HCT116 (cell line): ENCODE measurements around the gene KIF7. TPM values are rescaled to one million over a fixed set of nuclear protein-coding genes. Genes with fewer than 3 reads are reported as not detected.

Experiments used
- ATAC-seq: fragments of 200-7000 bp; cut with Tn5 transposase; 2 replicates; pipeline ENCODE4 v1.9.1; 2020; ENCODE audit warnings: mild to moderate bottlenecking, moderate library complexity
- BruUV-seq: library from RNA; stranded (reverse); fragments of 400-500 nt; replicated peaks from 2 replicates; lab custom pipeline; 2021; lab: Mats Ljungman, UMichigan
- CTCF ChIA-PET: fragments of 300-600 bp; sonication (Branson Sonifier 250); formaldehyde crosslinking; loops from one replicate; lab custom pipeline; 2021; ENCODE audit warnings: antibody characterized with exemption; lab: Charles Lee
- POLR2A ChIA-PET: fragments of 300-600, 350-600 bp; sonication (Branson Sonifier 250); formaldehyde crosslinking; loops from one replicate; lab custom pipeline; 2021; ENCODE audit warnings: antibody characterized with exemption; lab: Charles Lee
- RAD21 ChIA-PET, 2 experiments: fragments of 300-600 bp; sonication (Branson Sonifier 250); formaldehyde crosslinking; loops; one replicate each; lab custom pipeline; 2023; ENCODE audit warnings: low total read pairs in 2 of 2; ENCODE audit not compliant: uncharacterized antibody in 2 of 2, unreplicated experiment in 2 of 2, low non-redundant PET in 1 of 2; lab: Charles Lee
- DNase-seq: peaks from one replicate; pipeline ENCODE4 v3.0.0-alpha.2; 2010; ENCODE audit warnings: low read depth, low spot score
- H2AFZ ChIP-seq: fragments of 200-600 bp; shearing (Covaris generic), sonication (generic); 2 replicates; pipeline ENCODE4 v1.6.1; 2017; ENCODE audit warnings: low read depth, mixed run types, mixed read lengths, antibody characterized with exemption, low read length; ENCODE audit not compliant: poor library complexity, severe bottlenecking
- H3K27ac ChIP-seq: 2 replicates; pipeline ENCODE4 v1.5.1; 2012; ENCODE audit warnings: low read depth, low read length
- H3K27me3 ChIP-seq: fragments of 200-600 bp; sonication (generic); 2 replicates; pipeline ENCODE4 v1.6.1; 2016; ENCODE audit warnings: mixed run types, low read length, mixed read lengths; ENCODE audit not compliant: insufficient read depth
- H3K36me3 ChIP-seq, 2 experiments: fragments of 200-500 bp in 1 of 2; fragments of 200-600 bp in 1 of 2; sonication (Bioruptor generic) in 1 of 2; sonication (generic) in 1 of 2; 2 replicates each; pipeline versions ENCODE4 v1.5.1 to v1.6.1; 2014 to 2016; ENCODE audit warnings: low read length in 2 of 2, inconsistent platforms in 1 of 2, mixed read lengths in 1 of 2, mixed run types in 1 of 2; ENCODE audit not compliant: insufficient read depth in 2 of 2, control insufficient read depth in 1 of 2
- H3K4me1 ChIP-seq, 2 experiments: fragments of 200-600 bp in 1 of 2; sonication (generic) in 1 of 2; 2 replicates each; pipeline versions ENCODE4 v1.5.1 to v1.6.1; 2012 to 2017; ENCODE audit warnings: low read length in 2 of 2, inconsistent platforms in 1 of 2, mild to moderate bottlenecking in 1 of 2, mixed read lengths in 1 of 2, mixed run types in 1 of 2, moderate library complexity in 1 of 2; ENCODE audit not compliant: insufficient read depth in 2 of 2, control insufficient read depth in 1 of 2
- H3K4me2 ChIP-seq: fragments of 200-600 bp; sonication (generic); 2 replicates; pipeline ENCODE4 v1.6.1; 2017; ENCODE audit warnings: mixed run types, low read length, mixed read lengths
- H3K4me3 ChIP-seq, 2 experiments: fragments of 200-600 bp in 1 of 2; sonication (generic) in 1 of 2; replicated peaks in 1 of 2; 2 replicates each; pipeline ENCODE4 v1.5.1; 2011 to 2016; ENCODE audit warnings: low read length in 2 of 2, control low read depth in 1 of 2, low read depth in 1 of 2, mild to moderate bottlenecking in 1 of 2, mixed read lengths in 1 of 2, mixed run types in 1 of 2
- H3K79me2 ChIP-seq: fragments of 200-600 bp; sonication (generic); 2 replicates; pipeline ENCODE4 v1.6.1; 2017; ENCODE audit warnings: mild to moderate bottlenecking, mixed run types, low read length, moderate library complexity, mixed read lengths; ENCODE audit not compliant: insufficient read depth
- H3K9ac ChIP-seq: fragments of 200-600 bp; sonication (generic); 2 replicates; pipeline ENCODE4 v1.6.1; 2016; ENCODE audit warnings: low read length, mixed read lengths
- H3K9me2 ChIP-seq: fragments of 200-600 bp; sonication (generic), shearing (Covaris generic); 2 replicates; pipeline ENCODE4 v1.6.1; 2017; ENCODE audit warnings: mixed run types, mild to moderate bottlenecking, moderate library complexity; ENCODE audit not compliant: insufficient read depth
- H3K9me3 ChIP-seq, 2 experiments: fragments of 200-500 bp in 1 of 2; fragments of 200-600 bp in 1 of 2; sonication (Bioruptor generic) in 1 of 2; sonication (generic) in 1 of 2; 2 replicates each; pipeline ENCODE4 v1.6.1; 2014 to 2017; ENCODE audit warnings: low read length in 2 of 2, mixed read lengths in 2 of 2, inconsistent platforms in 1 of 2, low read depth in 1 of 2, mild to moderate bottlenecking in 1 of 2, mixed run types in 1 of 2, moderate library complexity in 1 of 2; ENCODE audit not compliant: control insufficient read depth in 1 of 2, insufficient read depth in 1 of 2
- H4K20me1 ChIP-seq: fragments of 200-600 bp; sonication (generic), shearing (Covaris generic); 2 replicates; pipeline ENCODE4 v1.6.1; 2017; ENCODE audit warnings: mixed run types, mild to moderate bottlenecking, moderate library complexity; ENCODE audit not compliant: insufficient read depth
- CEBPB ChIP-seq: IDR thresholded peaks from 2 replicates; pipeline ENCODE4 v1.6.1; 2012; ENCODE audit warnings: low read depth
- EGR1 ChIP-seq: IDR thresholded peaks from 2 replicates; pipeline ENCODE4 v1.6.1; 2012; ENCODE audit warnings: low read depth
- EZH2phosphoT487 ChIP-seq: fragments of 200-600 bp; IDR thresholded peaks from 2 replicates; pipeline ENCODE4 v1.6.1; 2018; ENCODE audit warnings: antibody characterized with exemption, borderline replicate concordance
- FOSL1 ChIP-seq: IDR thresholded peaks from 2 replicates; pipeline ENCODE4 v1.6.1; 2012; ENCODE audit warnings: low read depth
- JUND ChIP-seq: IDR thresholded peaks from 2 replicates; pipeline ENCODE4 v1.6.1; 2012
- POLR2AphosphoS5 ChIP-seq: IDR thresholded peaks from 2 replicates; pipeline ENCODE4 v1.6.1; 2011; ENCODE audit warnings: mild to moderate bottlenecking, low read depth, low read length, moderate library complexity
- RAD21 ChIP-seq: IDR thresholded peaks from 2 replicates; pipeline ENCODE4 v1.6.1; 2012; ENCODE audit warnings: low read depth, mild to moderate bottlenecking
- YY1 ChIP-seq: IDR thresholded peaks from 2 replicates; pipeline ENCODE4 v1.6.1; 2011; ENCODE audit warnings: low read length, low read depth, moderate library complexity, mild to moderate bottlenecking; ENCODE audit not compliant: insufficient replicate concordance; ENCODE audit errors: extremely low read depth
- ZFX ChIP-seq: fragments of 450-650 bp; IDR thresholded peaks from 2 replicates; pipeline ENCODE4 v1.6.1; 2017
- intact Hi-C: fragments of 100-400 bp; cut with micrococcal nuclease; formaldehyde crosslinking; loops from 2 replicates; pipeline ENCODE4 v1.10.0; 2022
- total RNA-seq: library from RNA; stranded (reverse); gene quantifications from one replicate; pipeline ENCODE4 v1.2.1, GENCODE V29; 2021; ENCODE audit not compliant: unreplicated experiment
- TF ChIP-seq, protein P1 (sequence below): IDR thresholded peaks from 2 replicates; pipeline ENCODE4 v1.6.1; 2012
- TF ChIP-seq, protein P2 (sequence below): IDR thresholded peaks from 2 replicates; pipeline ENCODE4 v1.6.1; 2012; ENCODE audit warnings: low read depth
- TF ChIP-seq, protein P3 (sequence below), 3 experiments: fragments of 200-600 bp in 1 of 3; sonication (generic) in 1 of 3; IDR thresholded peaks in 2 of 3; conservative IDR thresholded peaks in 1 of 3; 2 replicates each; pipeline ENCODE4 v1.5.1; 2012 to 2017; ENCODE audit warnings: low read depth in 2 of 3, low read length in 2 of 3, antibody characterized with exemption in 1 of 3, borderline replicate concordance in 1 of 3, control low read depth in 1 of 3, mild to moderate bottlenecking in 1 of 3, mixed read lengths in 1 of 3, mixed run types in 1 of 3, moderate library complexity in 1 of 3; ENCODE audit not compliant: insufficient read depth in 1 of 3
- TF ChIP-seq, protein P4 (sequence below): IDR thresholded peaks from 2 replicates; pipeline ENCODE4 v1.6.1; 2012

Gene KIF7
- total RNA-seq, 1 experiment from 2014 or later, result 0.12 TPM

DNA sequence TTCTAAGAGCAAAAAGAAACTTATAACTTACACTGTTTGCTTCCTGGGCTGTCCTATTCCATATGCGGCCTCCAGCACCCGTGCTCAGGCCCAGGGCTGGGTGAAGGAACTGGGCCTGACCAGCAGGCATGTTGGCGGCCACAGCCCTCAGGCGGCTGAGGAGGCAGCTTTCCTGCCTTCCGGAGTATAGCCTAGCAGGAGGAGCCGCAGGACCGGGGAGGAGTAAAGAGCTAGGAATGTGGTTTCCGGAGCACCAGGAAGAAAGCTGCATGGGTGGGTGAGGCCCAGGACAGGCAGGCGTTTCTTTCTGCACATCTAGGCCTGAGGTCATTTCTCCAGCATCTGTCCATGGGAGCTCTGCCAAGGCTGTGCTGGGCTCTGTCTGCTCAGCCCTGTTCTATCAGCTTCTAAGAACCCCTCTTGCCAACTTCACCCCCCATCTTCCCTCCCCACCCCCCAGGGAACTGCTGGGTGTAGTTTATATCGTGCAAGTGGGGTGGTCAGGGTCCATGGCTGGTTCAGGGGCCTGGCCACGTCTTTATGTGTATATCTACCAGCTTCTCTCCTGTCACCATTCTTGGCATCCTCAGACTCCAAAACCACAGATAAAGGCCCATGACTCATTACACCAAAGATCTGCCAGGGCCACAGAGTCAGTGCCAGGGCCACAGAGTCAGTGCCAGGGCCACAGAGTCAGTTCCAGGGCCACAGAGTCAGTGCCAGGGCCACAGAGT lies 7.8 kb upstream of the KIF7 start:
- no peaks in the 10 kb centered on the region for H3K27me3 ChIP-seq
- no peak overlapping the region for H3K9ac ChIP-seq
- no peak for TF ChIP-seq JUND
- TF ChIP-seq, protein P1, sequence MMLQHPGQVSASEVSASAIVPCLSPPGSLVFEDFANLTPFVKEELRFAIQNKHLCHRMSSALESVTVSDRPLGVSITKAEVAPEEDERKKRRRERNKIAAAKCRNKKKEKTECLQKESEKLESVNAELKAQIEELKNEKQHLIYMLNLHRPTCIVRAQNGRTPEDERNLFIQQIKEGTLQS, result no peak
- TF ChIP-seq, protein P2, sequence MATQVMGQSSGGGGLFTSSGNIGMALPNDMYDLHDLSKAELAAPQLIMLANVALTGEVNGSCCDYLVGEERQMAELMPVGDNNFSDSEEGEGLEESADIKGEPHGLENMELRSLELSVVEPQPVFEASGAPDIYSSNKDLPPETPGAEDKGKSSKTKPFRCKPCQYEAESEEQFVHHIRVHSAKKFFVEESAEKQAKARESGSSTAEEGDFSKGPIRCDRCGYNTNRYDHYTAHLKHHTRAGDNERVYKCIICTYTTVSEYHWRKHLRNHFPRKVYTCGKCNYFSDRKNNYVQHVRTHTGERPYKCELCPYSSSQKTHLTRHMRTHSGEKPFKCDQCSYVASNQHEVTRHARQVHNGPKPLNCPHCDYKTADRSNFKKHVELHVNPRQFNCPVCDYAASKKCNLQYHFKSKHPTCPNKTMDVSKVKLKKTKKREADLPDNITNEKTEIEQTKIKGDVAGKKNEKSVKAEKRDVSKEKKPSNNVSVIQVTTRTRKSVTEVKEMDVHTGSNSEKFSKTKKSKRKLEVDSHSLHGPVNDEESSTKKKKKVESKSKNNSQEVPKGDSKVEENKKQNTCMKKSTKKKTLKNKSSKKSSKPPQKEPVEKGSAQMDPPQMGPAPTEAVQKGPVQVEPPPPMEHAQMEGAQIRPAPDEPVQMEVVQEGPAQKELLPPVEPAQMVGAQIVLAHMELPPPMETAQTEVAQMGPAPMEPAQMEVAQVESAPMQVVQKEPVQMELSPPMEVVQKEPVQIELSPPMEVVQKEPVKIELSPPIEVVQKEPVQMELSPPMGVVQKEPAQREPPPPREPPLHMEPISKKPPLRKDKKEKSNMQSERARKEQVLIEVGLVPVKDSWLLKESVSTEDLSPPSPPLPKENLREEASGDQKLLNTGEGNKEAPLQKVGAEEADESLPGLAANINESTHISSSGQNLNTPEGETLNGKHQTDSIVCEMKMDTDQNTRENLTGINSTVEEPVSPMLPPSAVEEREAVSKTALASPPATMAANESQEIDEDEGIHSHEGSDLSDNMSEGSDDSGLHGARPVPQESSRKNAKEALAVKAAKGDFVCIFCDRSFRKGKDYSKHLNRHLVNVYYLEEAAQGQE, result no peak
- TF ChIP-seq POLR2AphosphoS5, result no peak
- TF ChIP-seq EGR1, result no peak
- TF ChIP-seq, protein P3, sequence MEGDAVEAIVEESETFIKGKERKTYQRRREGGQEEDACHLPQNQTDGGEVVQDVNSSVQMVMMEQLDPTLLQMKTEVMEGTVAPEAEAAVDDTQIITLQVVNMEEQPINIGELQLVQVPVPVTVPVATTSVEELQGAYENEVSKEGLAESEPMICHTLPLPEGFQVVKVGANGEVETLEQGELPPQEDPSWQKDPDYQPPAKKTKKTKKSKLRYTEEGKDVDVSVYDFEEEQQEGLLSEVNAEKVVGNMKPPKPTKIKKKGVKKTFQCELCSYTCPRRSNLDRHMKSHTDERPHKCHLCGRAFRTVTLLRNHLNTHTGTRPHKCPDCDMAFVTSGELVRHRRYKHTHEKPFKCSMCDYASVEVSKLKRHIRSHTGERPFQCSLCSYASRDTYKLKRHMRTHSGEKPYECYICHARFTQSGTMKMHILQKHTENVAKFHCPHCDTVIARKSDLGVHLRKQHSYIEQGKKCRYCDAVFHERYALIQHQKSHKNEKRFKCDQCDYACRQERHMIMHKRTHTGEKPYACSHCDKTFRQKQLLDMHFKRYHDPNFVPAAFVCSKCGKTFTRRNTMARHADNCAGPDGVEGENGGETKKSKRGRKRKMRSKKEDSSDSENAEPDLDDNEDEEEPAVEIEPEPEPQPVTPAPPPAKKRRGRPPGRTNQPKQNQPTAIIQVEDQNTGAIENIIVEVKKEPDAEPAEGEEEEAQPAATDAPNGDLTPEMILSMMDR (IDR thresholded peaks at IDR 0.05 in 2 of 3, conservative IDR thresholded peaks at IDR 0.05 in 1 of 3; ENCODE audit: borderline replicate concordance in 1 of 3, insufficient read depth in 1 of 3, low read depth in 2 of 3, low read length in 2 of 3), result no peak
- no peak for TF ChIP-seq CEBPB
- TF ChIP-seq FOSL1, result no peak
- TF ChIP-seq ZFX, result no peak
- TF ChIP-seq, protein P4, sequence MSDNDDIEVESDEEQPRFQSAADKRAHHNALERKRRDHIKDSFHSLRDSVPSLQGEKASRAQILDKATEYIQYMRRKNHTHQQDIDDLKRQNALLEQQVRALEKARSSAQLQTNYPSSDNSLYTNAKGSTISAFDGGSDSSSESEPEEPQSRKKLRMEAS, result no peak
- TF ChIP-seq EZH2phosphoT487, result no peak
- no peak for TF ChIP-seq RAD21
- TF ChIP-seq YY1, result no peak
- no peaks in the 10 kb centered on the region for H3K9me3 ChIP-seq
- DNase-seq (no peak), ATAC-seq (0 out of 2 replicates have a peak, but pooled peaks have one; percentile 29)
- H3K4me2 ChIP-seq, result no peak overlapping the region
- H2AFZ ChIP-seq, result no peak overlapping the region
- H3K9me2 ChIP-seq, result no peaks in the 10 kb centered on the region
- H3K27ac ChIP-seq, result no peak overlapping the region
- no peaks in the 10 kb centered on the region for H3K79me2 ChIP-seq
- CTCF ChIA-PET, result interaction anchor here (0.6 to 3.4 kb wide), 2 partner anchors 10 to 17 kb away, joined by 3 to 14 read pairs; no protein-coding TSS in a partner anchor
- BruUV-seq, result no TSS peak
- H3K36me3 ChIP-seq, result no peaks in the 10 kb centered on the region
- H4K20me1 ChIP-seq, result no peaks in the 10 kb centered on the region
- H3K4me3 ChIP-seq, result no peak overlapping the region
- RAD21 ChIA-PET, result no interaction called here
- peaks cover 0 to 5% of the 10 kb centered on the region in 2 experiments; a peak in 1 of 4 replicates for H3K4me1 ChIP-seq
- POLR2A ChIA-PET, result no interaction called here
- intact Hi-C loops, result no loop called here
